Measurements from ENCODE around the gene TCEANC2.

DNA sequence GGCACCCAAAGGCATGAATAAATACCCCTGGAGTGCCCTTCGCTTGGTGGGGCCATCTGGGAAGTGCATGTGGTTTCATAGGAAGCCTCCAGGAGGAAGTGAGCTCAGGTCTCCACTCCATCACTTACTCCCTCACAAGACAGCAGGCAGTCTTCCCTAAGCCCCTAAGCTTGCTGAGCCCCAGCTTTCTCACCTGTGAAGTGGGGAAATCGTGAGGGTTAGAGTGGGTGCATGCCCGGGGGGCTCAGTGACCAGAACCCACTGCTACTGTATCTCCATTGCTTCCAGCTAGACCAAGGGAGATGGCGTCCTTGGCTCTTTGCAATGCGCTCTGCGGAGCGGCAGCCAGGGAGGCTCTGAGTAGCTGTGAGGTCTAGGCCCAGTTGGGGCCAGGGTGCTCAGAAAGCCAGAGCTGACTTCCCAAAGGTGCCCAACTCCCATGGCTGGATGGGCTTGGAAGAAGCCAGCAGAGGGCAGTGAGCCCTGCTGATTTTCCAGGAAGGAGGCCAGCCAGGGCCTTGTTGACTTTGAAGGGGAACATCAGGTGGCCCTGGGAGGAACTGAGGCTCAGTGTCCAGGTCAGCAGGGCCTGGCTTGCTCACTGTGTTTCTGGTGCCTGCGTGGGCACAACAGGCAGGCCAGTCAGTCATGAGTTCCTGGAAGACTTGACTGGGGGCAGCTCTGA, 72.1 kb downstream of the TCEANC2 start:
- TF ChIP-seq GATA2 (IDR thresholded peaks at IDR 0.05; ENCODE audit: low read depth, low read length) (no peak), GATA3 (IDR thresholded peaks at IDR 0.05; ENCODE audit: low read depth, low read length) (no peak)

Data from SH-SY5Y (cell line).